Activated T-helper 1 cell treated with anti-CD3 and anti-CD28 coated beads, Interleukin-12 subunit alpha, Interleukin-12 subunit beta, Interleukin-2, Interleukin-4 antibody, amounts not matched to agents 30 ng/mL and 10 ng/mL and 1 ng/mL, durations not matched to agents 14 hours and 24 hours and 36 hours (primary cell): ENCODE measurements around the gene CATSPERZ. TPM values are rescaled to one million over a fixed set of nuclear protein-coding genes. Genes with fewer than 3 reads are reported as not detected.

Source experiments
- DNase-seq: peaks from one replicate; pipeline ENCODE4 v3.0.0; 2021; ENCODE audit warnings: low spot score
- H3K27ac Mint-ChIP-seq: one replicate; pipeline ENCODE4 v1.8.0; 2021; ENCODE audit warnings: mild to moderate bottlenecking, mixed read lengths
- H3K27me3 Mint-ChIP-seq: one replicate; pipeline ENCODE4 v1.8.0; 2022; ENCODE audit warnings: mild to moderate bottlenecking, moderate library complexity, mixed read lengths; ENCODE audit not compliant: insufficient read depth
- H3K36me3 Mint-ChIP-seq: one replicate; pipeline ENCODE4 v1.8.0; 2021; ENCODE audit warnings: low read depth, mixed read lengths
- H3K4me1 Mint-ChIP-seq: one replicate; pipeline ENCODE4 v1.8.0; 2021; ENCODE audit warnings: low read depth, mixed read lengths
- H3K4me3 Mint-ChIP-seq: one replicate; pipeline ENCODE4 v1.8.0; 2021; ENCODE audit warnings: mild to moderate bottlenecking, moderate library complexity, mixed read lengths
- H3K9me3 Mint-ChIP-seq: one replicate; pipeline ENCODE4 v1.8.0; 2021; ENCODE audit warnings: mixed read lengths
- intact Hi-C: fragments of 100-400 bp; cut with micrococcal nuclease; formaldehyde crosslinking; loops from one replicate; pipeline ENCODE4 v1.15.1; 2024
- total RNA-seq: library from RNA; stranded (reverse); gene quantifications from 2 replicates; pipeline ENCODE4 v1.2.3, GENCODE V29; 2022

The CATSPERZ gene, protein sequence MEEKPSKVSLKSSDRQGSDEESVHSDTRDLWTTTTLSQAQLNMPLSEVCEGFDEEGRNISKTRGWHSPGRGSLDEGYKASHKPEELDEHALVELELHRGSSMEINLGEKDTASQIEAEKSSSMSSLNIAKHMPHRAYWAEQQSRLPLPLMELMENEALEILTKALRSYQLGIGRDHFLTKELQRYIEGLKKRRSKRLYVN
- total RNA-seq, result 0.47 TPM in 1 of 2 replicates, not detected in the other

DNA sequence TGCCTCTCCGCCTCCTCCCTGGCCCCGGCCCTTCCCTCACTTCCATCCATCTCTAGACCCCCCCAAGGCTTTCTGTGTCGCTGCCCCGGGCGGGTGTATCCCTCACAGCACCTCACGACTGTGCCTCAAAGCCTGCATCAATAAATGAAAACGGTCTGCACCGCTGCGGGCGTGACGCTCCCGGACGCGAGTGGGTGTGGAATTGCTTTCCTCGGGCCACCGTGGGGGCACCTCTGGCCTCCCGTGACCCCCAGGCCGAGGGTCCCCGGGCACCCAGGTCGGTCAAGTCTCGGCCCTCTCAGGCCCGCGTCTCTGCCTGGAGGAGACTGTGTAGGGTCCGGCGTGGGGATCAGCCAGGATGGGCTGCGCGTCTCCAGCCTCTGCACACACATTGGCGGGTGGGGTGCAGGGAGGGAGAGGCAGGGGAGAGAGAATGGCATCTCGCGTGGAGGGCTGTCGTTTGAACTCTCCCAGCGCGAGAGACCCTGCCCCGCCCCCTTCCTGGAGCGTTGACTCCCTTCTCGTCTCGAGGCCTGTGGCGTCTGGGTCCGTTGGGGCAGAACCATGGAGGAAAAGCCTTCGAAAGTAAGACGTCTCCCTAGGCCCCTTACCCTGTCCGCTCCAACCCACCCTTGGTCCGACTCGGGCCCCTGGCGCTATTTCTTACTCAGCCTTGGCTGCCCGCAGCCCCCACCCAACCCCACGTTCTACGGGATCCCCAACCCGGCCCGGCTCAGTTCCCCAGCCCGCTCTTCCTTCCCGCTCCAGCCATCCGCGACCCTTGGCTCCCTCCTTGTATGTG lies at the start of gene CATSPERZ:
Gene CATSPERZ (plus strand): TSS at position 512 of the 802 bp plus-strand sequence. CDS start 53 bp downstream, at position 565.
- Mint-ChIP-seq H3K4me1 (peaks cover 21% of the 10 kb centered on the region), H3K9me3 (no peaks in the 10 kb centered on the region), H3K36me3 (peaks cover 5% of the 10 kb centered on the region), H3K4me3 (peak within 1 kb of the TSS; percentile 76), H3K27me3 (peaks cover 59% of the 10 kb centered on the region), H3K27ac (peak within 1 kb of the TSS; percentile 72)
- intact Hi-C loops, result no loop called here
- no peak for DNase-seq

DNA sequence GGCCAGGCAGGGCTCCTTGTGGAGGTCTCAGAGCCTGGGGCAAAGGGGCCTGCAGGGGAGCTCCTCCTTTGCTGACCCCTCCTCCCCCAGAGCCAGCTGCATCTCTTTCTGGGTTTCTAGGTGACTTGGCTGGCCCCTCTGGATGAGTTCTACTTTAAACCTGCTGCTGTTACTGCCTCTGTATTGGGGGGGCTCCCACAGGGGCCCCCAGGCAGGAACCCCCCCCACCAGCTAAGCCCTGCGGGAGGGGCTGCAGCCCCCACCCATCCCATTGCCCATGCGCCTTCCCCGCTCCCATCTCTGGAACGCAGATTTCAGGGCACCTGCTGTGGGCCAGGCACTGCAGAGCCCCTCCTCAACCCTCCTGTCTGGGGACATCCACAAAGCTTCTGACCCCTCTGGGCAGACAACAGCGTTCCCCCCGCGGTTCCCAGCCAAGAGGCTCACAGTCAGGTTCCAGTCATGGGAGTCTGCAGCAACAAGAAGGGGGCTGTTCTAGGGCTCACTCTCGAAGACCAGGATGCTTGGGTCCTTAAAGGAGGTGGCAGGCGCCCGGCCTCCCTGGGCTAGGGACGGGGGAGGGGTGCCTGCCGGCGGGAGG lies 49.6 kb upstream of the CATSPERZ start:
- H3K4me1 Mint-ChIP-seq, result peaks cover 12% of the 10 kb centered on the region
- peak overlapping the region; percentile 81 for H3K4me3 Mint-ChIP-seq
- H3K9me3 Mint-ChIP-seq, result no peaks in the 10 kb centered on the region
- no peaks in the 10 kb centered on the region for H3K36me3 Mint-ChIP-seq
- H3K27ac Mint-ChIP-seq, result no peak overlapping the region
- H3K27me3 Mint-ChIP-seq, result peaks cover 1% of the 10 kb centered on the region
- DNase-seq, result no peak
- intact Hi-C loops, result loop anchor here (1.0 to 5.0 kb wide), 5 partner anchors 9 to 107 kb away; partner anchors contain the start of genes ESRRA, FKBP2, NUDT22 and RPS6KA4

DNA sequence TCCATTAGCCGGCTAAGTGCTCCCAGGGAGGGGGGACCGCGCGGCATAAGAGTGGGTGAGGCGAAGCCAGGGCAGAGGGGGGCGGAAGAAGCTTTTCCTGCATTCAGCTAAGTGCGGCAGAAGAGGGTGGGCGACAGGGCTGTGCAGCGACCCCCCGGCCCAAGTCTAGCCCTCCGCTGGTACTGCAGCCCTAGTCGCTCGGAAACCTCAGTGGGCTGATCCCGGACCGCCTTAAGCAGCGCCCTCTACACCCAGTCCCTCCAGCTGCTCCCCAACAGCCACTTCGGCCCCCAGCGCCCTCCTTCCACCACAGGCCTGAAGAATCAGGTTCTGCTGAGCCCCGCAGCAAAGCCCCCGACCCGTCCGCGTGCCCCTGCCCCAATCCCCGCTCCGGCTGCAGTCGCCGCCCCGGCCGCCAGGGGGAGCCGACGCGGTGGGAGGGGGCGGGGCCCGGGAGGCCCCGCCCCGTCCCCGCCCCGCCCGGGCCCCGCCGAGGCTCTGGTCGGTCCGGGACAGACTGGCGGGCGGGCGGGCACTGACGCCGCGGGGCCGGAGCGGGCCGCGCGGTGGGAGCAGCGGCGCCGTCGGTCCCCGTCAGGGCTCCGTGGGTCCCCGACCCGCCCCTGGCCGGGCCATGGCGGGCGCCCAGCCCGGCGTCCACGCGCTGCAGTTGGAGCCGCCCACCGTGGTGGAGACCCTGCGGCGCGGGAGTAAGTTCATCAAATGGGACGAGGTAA lies 49.0 kb upstream of the CATSPERZ start, which contains the start of gene PLCB3:
Gene PLCB3 (plus strand): TSS at position 515 of the 737 bp plus-strand sequence. CDS start 120 bp downstream, at position 635.
- peak; percentile 62 for DNase-seq
- Mint-ChIP-seq H3K36me3 (no peaks in the 10 kb centered on the region), H3K9me3 (no peaks in the 10 kb centered on the region), H3K27me3 (peaks cover 1% of the 10 kb centered on the region), H3K27ac (peak within 1 kb of the TSS; percentile 66), H3K4me1 (peaks cover 12% of the 10 kb centered on the region), H3K4me3 (peak within 1 kb of the TSS; percentile 87)
- intact Hi-C loops, result loop anchor here (1.0 to 5.0 kb wide), 5 partner anchors 10 to 106 kb away; partner anchors contain the start of genes ESRRA, FKBP2, NUDT22 and RPS6KA4

DNA sequence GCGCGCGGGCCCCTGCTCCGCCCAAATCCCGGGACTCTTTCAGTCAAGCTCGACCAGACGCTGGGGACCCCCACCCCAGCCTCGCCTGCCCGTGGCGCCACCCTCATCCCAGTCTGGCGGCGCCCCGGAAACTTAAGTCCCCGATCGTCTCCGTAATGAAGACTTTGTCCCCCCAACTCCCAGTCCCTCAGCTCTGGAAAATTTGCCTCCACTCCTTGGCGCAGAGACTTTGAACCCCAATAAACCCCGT lies 48.5 kb upstream of the CATSPERZ start:
- no peak for DNase-seq
- peak overlapping the region; percentile 87 for H3K4me3 Mint-ChIP-seq
- no peaks in the 10 kb centered on the region for H3K9me3 Mint-ChIP-seq
- no peaks in the 10 kb centered on the region for H3K36me3 Mint-ChIP-seq
- peak overlapping the region; percentile 66 for H3K27ac Mint-ChIP-seq
- intact Hi-C loops, result loop anchor here (1.0 to 5.0 kb wide), 5 partner anchors 10 to 106 kb away; partner anchors contain the start of genes ESRRA, FKBP2, NUDT22 and RPS6KA4
- H3K4me1 Mint-ChIP-seq, result peaks cover 12% of the 10 kb centered on the region
- peaks cover 1% of the 10 kb centered on the region for H3K27me3 Mint-ChIP-seq

DNA sequence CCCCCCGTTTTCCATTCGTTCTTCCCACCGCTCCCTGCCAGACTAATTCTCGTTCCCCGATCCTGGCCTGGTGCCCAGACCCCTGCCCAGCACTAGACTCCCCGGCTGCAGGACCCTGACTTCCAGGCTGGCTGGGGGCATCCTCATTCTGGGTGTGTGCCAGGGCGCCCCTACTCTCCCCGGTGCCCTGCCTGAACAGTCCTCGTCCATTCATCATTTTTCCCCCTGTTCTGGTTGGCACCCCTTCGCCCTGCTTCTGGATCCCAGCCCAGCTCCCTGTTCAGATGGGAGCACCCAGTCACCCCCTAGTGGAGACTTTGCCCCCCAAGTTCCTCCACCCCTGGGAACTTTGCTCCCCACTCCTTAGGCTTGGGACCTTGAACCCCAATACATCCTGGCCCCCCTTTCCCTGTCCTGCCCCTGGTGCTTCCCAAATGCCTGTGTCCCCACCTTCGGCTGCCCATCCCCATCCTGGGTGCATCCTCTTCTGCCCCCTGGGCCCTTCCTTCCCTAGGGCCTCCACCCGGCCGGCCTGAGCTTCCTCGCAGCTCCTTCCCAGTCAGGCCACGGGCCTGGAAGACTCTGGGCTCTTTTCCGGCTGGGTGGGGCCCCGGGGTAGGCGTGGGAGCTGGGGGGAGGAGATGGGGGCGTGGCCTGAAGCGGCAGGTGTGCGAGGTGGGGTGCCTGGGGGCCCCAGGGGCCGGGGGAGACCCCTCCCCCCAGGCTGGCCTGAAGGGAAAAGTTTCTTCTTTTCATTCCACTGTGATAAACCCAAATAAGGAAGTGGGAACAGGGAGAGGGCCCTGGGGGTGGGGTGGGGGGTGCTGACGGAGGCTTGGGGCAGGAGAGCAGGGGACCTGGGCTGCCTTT lies 47.9 kb upstream of the CATSPERZ start:
- intact Hi-C loops, result loop anchor here (5.0 kb wide), 1 partner anchor 105 kb away; the partner anchor contains the start of gene RPS6KA4
- H3K36me3 Mint-ChIP-seq, result no peaks in the 10 kb centered on the region
- H3K4me3 Mint-ChIP-seq, result peak overlapping the region; percentile 87
- H3K27me3 Mint-ChIP-seq, result peaks cover 1% of the 10 kb centered on the region
- no peaks in the 10 kb centered on the region for H3K9me3 Mint-ChIP-seq
- DNase-seq, result no peak
- peak overlapping the region; percentile 66 for H3K27ac Mint-ChIP-seq
- H3K4me1 Mint-ChIP-seq, result peaks cover 12% of the 10 kb centered on the region

DNA sequence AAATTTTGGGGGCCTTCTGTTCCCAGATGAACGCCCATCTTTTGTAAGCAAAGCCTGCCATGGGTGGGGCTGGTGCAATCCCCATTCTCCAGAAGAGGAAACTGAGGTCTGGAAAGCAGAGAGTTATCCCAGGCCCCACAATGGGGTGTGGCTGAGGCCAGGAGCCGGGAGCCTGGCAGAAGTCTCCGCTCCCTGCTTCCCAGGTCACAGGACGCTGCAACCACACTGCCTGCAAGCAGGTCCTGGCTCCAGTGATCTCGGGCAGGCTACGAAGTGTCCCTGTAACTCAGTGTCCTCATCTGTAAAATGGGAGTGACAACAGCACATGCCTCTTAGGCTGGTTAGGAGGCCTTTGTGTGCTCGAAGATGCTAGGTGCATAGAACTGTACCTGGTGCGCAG lies 47.1 kb upstream of the CATSPERZ start:
- no peak for DNase-seq
- Mint-ChIP-seq H3K27ac (no peak overlapping the region), H3K4me1 (peaks cover 7% of the 10 kb centered on the region), H3K9me3 (no peaks in the 10 kb centered on the region), H3K27me3 (no peaks in the 10 kb centered on the region), H3K36me3 (no peaks in the 10 kb centered on the region), H3K4me3 (peak overlapping the region; percentile 26)
- intact Hi-C loops, result loop anchor here (5.0 kb wide), 1 partner anchor 104 kb away; the partner anchor contains the start of gene RPS6KA4

DNA sequence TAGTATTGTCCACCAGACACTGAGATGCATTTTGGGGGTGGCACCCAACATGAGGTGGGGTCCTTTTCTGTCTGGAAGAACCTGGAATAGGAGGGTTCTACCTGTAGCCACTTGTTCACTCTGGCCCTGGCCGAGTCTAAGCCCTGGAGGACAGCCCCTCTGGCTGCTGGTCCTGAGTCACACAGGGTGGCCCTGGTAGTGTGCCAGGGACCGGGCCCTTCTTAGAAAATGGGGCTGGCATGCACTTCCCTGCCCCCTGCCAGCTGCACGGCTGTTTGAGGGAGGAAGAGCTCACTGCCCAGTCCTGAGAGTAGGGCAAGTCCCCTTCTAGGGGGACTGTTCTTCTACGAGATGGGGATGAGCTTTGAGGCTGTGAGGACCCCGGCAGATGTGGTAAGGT lies 46.7 kb upstream of the CATSPERZ start:
- Mint-ChIP-seq H3K27me3 (no peaks in the 10 kb centered on the region), H3K36me3 (no peaks in the 10 kb centered on the region), H3K4me3 (peak overlapping the region; percentile 26), H3K9me3 (no peaks in the 10 kb centered on the region), H3K27ac (no peak overlapping the region), H3K4me1 (peaks cover 5% of the 10 kb centered on the region)
- intact Hi-C loops, result loop anchor here (5.0 kb wide), 1 partner anchor 104 kb away; the partner anchor contains the start of gene RPS6KA4
- DNase-seq, result no peak

DNA sequence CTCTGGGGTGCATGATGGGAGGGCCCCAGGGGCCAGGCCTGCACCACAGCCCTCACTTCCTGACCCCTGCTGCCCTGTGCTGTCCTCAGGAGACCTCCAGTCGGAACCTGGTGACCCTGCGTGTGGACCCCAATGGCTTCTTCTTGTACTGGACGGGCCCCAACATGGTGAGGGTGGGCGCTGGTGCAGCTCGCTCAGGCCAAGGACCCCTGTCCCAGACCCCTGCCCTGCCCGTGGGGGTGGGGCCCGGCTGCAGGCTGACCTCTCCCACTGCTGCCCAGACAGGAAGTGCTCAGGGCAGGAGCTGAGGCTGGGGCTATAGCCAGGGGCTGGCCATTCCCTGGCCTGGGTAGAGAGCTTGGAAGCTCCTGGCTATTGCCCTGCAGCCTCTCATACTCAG lies 45.8 kb upstream of the CATSPERZ start:
- Mint-ChIP-seq H3K36me3 (peaks cover 1% of the 10 kb centered on the region), H3K9me3 (no peaks in the 10 kb centered on the region), H3K4me1 (peaks cover 6% of the 10 kb centered on the region), H3K27me3 (no peaks in the 10 kb centered on the region), H3K27ac (no peak overlapping the region), H3K4me3 (no peak overlapping the region)
- intact Hi-C loops, result loop anchor here (5.0 kb wide), 1 partner anchor 103 kb away; the partner anchor contains the start of gene RPS6KA4
- no peak for DNase-seq

DNA sequence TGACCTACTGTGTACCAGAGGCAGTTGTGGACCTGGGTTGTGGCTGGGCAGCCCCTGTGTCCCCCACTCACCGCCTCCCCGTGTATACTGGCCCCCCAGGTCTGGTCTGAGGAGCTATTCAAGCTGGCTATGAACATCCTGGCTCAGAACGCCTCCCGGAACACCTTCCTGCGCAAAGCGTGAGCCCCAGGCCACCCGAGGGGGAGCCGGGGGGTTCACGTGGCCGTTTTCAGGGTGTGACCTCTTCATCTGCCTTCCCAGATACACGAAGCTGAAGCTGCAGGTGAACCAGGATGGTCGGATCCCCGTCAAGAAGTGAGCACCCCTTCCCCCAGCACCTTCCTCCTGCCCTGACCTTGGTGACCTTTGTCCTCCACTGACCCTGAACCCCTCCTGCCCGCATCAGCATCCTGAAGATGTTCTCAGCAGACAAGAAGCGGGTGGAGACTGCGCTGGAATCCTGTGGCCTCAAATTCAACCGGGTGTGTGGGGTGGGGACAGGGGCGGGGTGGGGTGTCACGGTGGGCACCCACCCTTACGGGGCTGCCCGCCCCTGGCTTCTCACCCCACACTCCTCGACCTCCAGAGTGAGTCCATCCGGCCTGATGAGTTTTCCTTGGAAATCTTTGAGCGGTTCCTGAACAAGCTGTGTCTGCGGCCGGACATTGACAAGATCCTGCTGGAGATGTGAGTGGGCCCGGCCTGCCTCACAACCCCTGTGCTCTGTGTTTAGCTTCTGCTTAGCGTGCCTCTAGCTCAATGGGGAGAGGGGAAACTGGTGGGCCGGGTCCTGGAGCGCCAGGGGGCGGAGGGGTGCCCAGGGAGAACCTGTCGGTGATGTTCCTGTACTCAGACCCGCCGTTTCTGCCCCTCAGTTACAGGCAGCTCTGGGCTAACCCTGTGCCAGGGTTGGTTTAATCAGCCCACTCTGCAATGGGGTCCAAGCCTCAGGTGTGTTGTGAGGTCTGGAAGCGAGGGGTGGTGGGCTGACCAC lies 44.7 kb upstream of the CATSPERZ start:
- Mint-ChIP-seq H3K4me1 (peaks cover 12% of the 10 kb centered on the region), H3K27ac (no peak overlapping the region), H3K36me3 (peaks cover 11% of the 10 kb centered on the region), H3K27me3 (no peaks in the 10 kb centered on the region), H3K9me3 (no peaks in the 10 kb centered on the region), H3K4me3 (no peak overlapping the region)
- DNase-seq, result no peak
- intact Hi-C loops, result no loop called here

DNA sequence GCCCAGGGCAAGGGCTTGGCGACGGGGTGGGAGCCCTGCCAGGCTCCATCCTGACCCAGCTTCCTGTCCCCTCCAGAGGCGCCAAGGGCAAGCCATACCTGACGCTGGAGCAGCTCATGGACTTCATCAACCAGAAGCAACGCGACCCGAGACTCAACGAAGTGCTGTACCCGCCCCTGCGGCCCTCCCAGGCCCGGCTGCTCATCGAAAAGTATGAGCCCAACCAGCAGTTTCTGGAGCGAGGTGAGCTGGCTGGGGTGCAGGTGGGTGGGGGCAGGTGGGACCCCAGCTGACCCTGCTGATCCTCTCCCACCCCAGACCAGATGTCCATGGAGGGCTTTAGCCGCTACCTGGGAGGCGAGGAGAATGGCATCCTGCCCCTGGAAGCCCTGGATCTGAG lies 43.9 kb upstream of the CATSPERZ start:
- H3K36me3 Mint-ChIP-seq, result peaks cover 11% of the 10 kb centered on the region
- intact Hi-C loops, result no loop called here
- peaks cover 12% of the 10 kb centered on the region for H3K4me1 Mint-ChIP-seq
- H3K27me3 Mint-ChIP-seq, result no peaks in the 10 kb centered on the region
- no peak overlapping the region for H3K4me3 Mint-ChIP-seq
- DNase-seq, result no peak
- H3K9me3 Mint-ChIP-seq, result no peaks in the 10 kb centered on the region
- H3K27ac Mint-ChIP-seq, result no peak overlapping the region

DNA sequence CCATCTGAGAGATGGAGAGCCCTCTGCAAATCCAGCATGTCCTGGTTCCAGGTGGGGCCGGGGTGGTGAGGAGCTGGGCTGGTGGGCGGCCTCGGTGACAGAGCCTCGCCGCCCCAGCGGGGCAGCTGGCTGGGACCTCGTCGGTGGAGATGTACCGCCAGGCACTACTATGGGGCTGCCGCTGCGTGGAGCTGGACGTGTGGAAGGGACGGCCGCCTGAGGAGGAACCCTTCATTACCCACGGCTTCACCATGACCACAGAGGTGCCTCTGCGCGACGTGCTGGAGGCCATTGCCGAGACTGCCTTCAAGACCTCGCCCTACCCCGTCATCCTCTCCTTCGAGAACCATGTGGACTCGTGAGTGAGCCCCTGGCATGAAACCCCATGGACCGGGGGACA lies 41.8 kb upstream of the CATSPERZ start:
- Mint-ChIP-seq H3K36me3 (peaks cover 15% of the 10 kb centered on the region), H3K27ac (no peak overlapping the region), H3K9me3 (no peaks in the 10 kb centered on the region), H3K27me3 (no peaks in the 10 kb centered on the region), H3K4me3 (no peak overlapping the region), H3K4me1 (peaks cover 12% of the 10 kb centered on the region)
- DNase-seq, result no peak
- intact Hi-C loops, result no loop called here
